AG04449 (cell line): ENCODE data around the gene MLKL.

ENCODE experiments used
- CTCF ChIA-PET: fragments of 350-600 bp; formaldehyde crosslinking; extraction: SDS; loops from one replicate; lab custom pipeline; 2021; ENCODE audit warnings: antibody characterized with exemption; lab: Yijun Ruan, JAX
- POLR2A ChIA-PET: fragments of 400-600, 350-600 bp; formaldehyde crosslinking; extraction: SDS; loops from one replicate; lab custom pipeline; 2020; ENCODE audit warnings: antibody characterized with exemption, inconsistent platforms; lab: Yijun Ruan, JAX
- DNase-seq: peaks from one replicate; pipeline ENCODE4 v3.0.0-alpha.2; 2010; ENCODE audit warnings: low read depth, low spot score
- H3K4me3 ChIP-seq: 2 replicates; pipeline ENCODE4 v1.5.1; 2011; ENCODE audit warnings: low read depth, mild to moderate bottlenecking, control low read depth, low read length
- CTCF ChIP-seq: IDR thresholded peaks from one replicate; pipeline ENCODE4 v1.5.1; 2011; ENCODE audit warnings: mild to moderate bottlenecking, moderate library complexity, low read length, control low read depth, inconsistent platforms; ENCODE audit not compliant: insufficient read depth; ENCODE audit errors: missing control alignments

The MLKL gene

GRCh38 chr16:74700438-74701225 lies at the start of gene MLKL:
MLKL (minus strand) TSS chr16:74700862; CDS start chr16:74695757, 5,105 bp downstream.
- DNase-seq = no peak
- ChIA-PET CTCF (interaction anchor here (0.7 to 8.8 kb wide), 12 partner anchors 8 to 411 kb away, joined by 3 to 68 read pairs (median 4); no protein-coding TSS in a partner anchor), POLR2A (interaction anchor here (0.6 kb wide), 1 partner anchor 251 kb away, joined by 3 read pairs; no protein-coding TSS in a partner anchor)
- H3K4me3 ChIP-seq = peak within 1 kb of the TSS; percentile 80
- peak; percentile 21 for TF ChIP-seq CTCF

- CTCF ChIA-PET = interaction anchor here (1.2 kb wide), 1 partner anchor 13 kb away, joined by 3 read pairs; no protein-coding TSS in a partner anchor
These were observed 48.8 kb upstream of the MLKL start for GRCh38 chr16:74749291-74750055.

GRCh38 chr16:74748616-74749026 lies 48.0 kb upstream of the MLKL start:
- ChIA-PET POLR2A (no interaction called here), CTCF (interaction anchor here (0.7 to 1.2 kb wide), 2 partner anchors 13 to 113 kb away, joined by 3 read pairs; no protein-coding TSS in a partner anchor)
- TF ChIP-seq CTCF = no peak
- no peak for DNase-seq
- H3K4me3 ChIP-seq = no peak overlapping the region

More at GRCh38 chr16:74749291-74750055, 48.8 kb upstream of the MLKL start:
- POLR2A ChIA-PET = no interaction called here
- no peak overlapping the region for H3K4me3 ChIP-seq
- TF ChIP-seq CTCF = no peak
- no peak for DNase-seq

- DNase-seq = no peak
- H3K4me3 ChIP-seq = no peak overlapping the region
- CTCF ChIA-PET = interaction anchor here (0.7 to 1.2 kb wide), 2 partner anchors 12 to 114 kb away, joined by 3 read pairs; no protein-coding TSS in a partner anchor
- POLR2A ChIA-PET = no interaction called here
- TF ChIP-seq CTCF = no peak
These were observed 47.3 kb upstream of the MLKL start for GRCh38 chr16:74747716-74748615.

GRCh38 chr16:74745926-74746325 lies 45.3 kb upstream of the MLKL start:
- no peak overlapping the region for H3K4me3 ChIP-seq
- no peak for DNase-seq
- ChIA-PET POLR2A (no interaction called here), CTCF (interaction anchor here (0.6 kb wide), 1 partner anchor 1018 kb away, joined by 3 read pairs; no protein-coding TSS in a partner anchor)
- no peak for TF ChIP-seq CTCF
